ENCODE results near the gene PALLD. TPM values are rescaled to one million over a fixed set of nuclear protein-coding genes. Genes with fewer than 3 reads are reported as not detected.

The PALLD gene
- polyA plus RNA-seq, 3 donors = 6.1 to 11.8 (median 9.9) TPM

- H3K4me2 ChIP-seq (replicated peaks; ENCODE audit: extremely low read depth, low read length, poor library complexity, severe bottlenecking) = no peak overlapping the region
- peaks cover 0 to 2% (median 1%) of the 10 kb centered on the region in 3 donors for H3K27me3 Mint-ChIP-seq (ENCODE audit: low read depth in 3 of 3)
These were observed 111.9 kb downstream of the PALLD start for GRCh38 chr4:168608771-168609170.

GRCh38 chr4:168609369-168609768 is 112.5 kb downstream of the PALLD start:
- intact Hi-C loops (cut with micrococcal nuclease) = no loop called here
- 87% methylated on average over 3 of the region's 4 CpGs for WGBS (ENCODE audit: insufficient coverage)
- H3K9me3 ChIP-seq (replicated peaks in 1 of 2; ENCODE audit: control insufficient read depth in 1 of 2, insufficient read depth in 1 of 2, low read length in 2 of 2) = no peaks in the 10 kb centered on the region
- no peaks in the 10 kb centered on the region for H3K27me3 ChIP-seq (ENCODE audit: control insufficient read depth in 2 of 2, insufficient read depth in 2 of 2, low read length in 2 of 2)
- no peak overlapping the region for H2AFZ ChIP-seq (ENCODE audit: insufficient read depth, low read depth, low read length, poor library complexity, severe bottlenecking)
- Mint-ChIP-seq H3K27ac (no peak overlapping the region), H3K4me1 (peaks cover 1% of the 10 kb centered on the region), H3K4me3 (no peak overlapping the region), H3K27me3 (ENCODE audit: low read depth in 3 of 3) (peaks cover 0 to 2% (median 1%) of the 10 kb centered on the region in 3 donors), H3K9me3 (peaks cover 0 to 2% (median 0%) of the 10 kb centered on the region in 7 donors), H3K36me3 (no peaks in the 10 kb centered on the region)
- no peaks in the 10 kb centered on the region for H3K36me3 ChIP-seq (replicated peaks in 1 of 2; ENCODE audit: control insufficient read depth in 1 of 2, insufficient read depth in 2 of 2, low read length in 2 of 2)
- DNase-seq = no peak
- H3K4me2 ChIP-seq (replicated peaks; ENCODE audit: extremely low read depth, low read length, poor library complexity, severe bottlenecking) = no peak overlapping the region
- H4K20me1 ChIP-seq (ENCODE audit: insufficient read depth, low read length) = no peaks in the 10 kb centered on the region
- H3K79me2 ChIP-seq (ENCODE audit: insufficient read depth, low read length) = no peaks in the 10 kb centered on the region
- H3K27ac ChIP-seq (ENCODE audit: low read depth in 1 of 2, low read length in 2 of 2) = no peak overlapping the region
- no peaks in the 10 kb centered on the region for H3K4me1 ChIP-seq (ENCODE audit: control insufficient read depth in 1 of 2, insufficient read depth in 2 of 2, low read length in 2 of 2)
- H3K4me3 ChIP-seq (replicated peaks in 1 of 3; ENCODE audit: low read depth in 2 of 3, low read length in 3 of 3) = no peak overlapping the region
- TF ChIP-seq CTCF (IDR thresholded peaks at IDR 0.05) = no peak
- no peak overlapping the region for H3K9ac ChIP-seq (ENCODE audit: insufficient read depth, low read length, poor library complexity, severe bottlenecking)

More at GRCh38 chr4:168608771-168609170, 111.9 kb downstream of the PALLD start:
- Histone ChIP-seq H3K79me2 (ENCODE audit: insufficient read depth, low read length) (no peaks in the 10 kb centered on the region), H3K4me1 (ENCODE audit: control insufficient read depth in 1 of 2, insufficient read depth in 2 of 2, low read length in 2 of 2) (no peaks in the 10 kb centered on the region), H3K4me3 (replicated peaks in 1 of 3; ENCODE audit: low read depth in 2 of 3, low read length in 3 of 3) (no peak overlapping the region), H3K36me3 (replicated peaks in 1 of 2; ENCODE audit: control insufficient read depth in 1 of 2, insufficient read depth in 2 of 2, low read length in 2 of 2) (no peaks in the 10 kb centered on the region), H3K9me3 (replicated peaks in 1 of 2; ENCODE audit: control insufficient read depth in 1 of 2, insufficient read depth in 1 of 2, low read length in 2 of 2) (no peaks in the 10 kb centered on the region), H2AFZ (ENCODE audit: insufficient read depth, low read depth, low read length, poor library complexity, severe bottlenecking) (no peak overlapping the region), H4K20me1 (ENCODE audit: insufficient read depth, low read length) (no peaks in the 10 kb centered on the region), H3K9ac (ENCODE audit: insufficient read depth, low read length, poor library complexity, severe bottlenecking) (no peak overlapping the region), H3K27me3 (ENCODE audit: control insufficient read depth in 2 of 2, insufficient read depth in 2 of 2, low read length in 2 of 2) (no peaks in the 10 kb centered on the region), H3K27ac (ENCODE audit: low read depth in 1 of 2, low read length in 2 of 2) (no peak overlapping the region)
- intact Hi-C loops (cut with micrococcal nuclease) = no loop called here
- peaks cover 1% of the 10 kb centered on the region for H3K4me1 Mint-ChIP-seq
- H3K4me3 Mint-ChIP-seq = no peak overlapping the region
- H3K9me3 Mint-ChIP-seq = peaks cover 0 to 2% (median 0%) of the 10 kb centered on the region in 7 donors
- WGBS (ENCODE audit: insufficient coverage) = no CpG with 5 or more reads among the region's 4 CpGs
- no peak for DNase-seq
- H3K27ac Mint-ChIP-seq = no peak overlapping the region
- TF ChIP-seq CTCF (IDR thresholded peaks at IDR 0.05) = no peak
- H3K36me3 Mint-ChIP-seq = no peaks in the 10 kb centered on the region

All from CD14-positive monocyte (primary cell).